HEK293T (cell line): ENCODE data around the gene SNAI1.
"Not testable (repeated sequence)": the region's sequence is repeated elsewhere in the genome, so short reads cannot be mapped to it uniquely, and the experiment has no call there.

ENCODE experiments used
- CTCF ChIA-PET: fragments of 350-600 bp; formaldehyde crosslinking; extraction: SDS; loops from one replicate; lab custom pipeline; 2021; ENCODE audit warnings: antibody characterized with exemption, inconsistent platforms; lab: Yijun Ruan, JAX
- POLR2A ChIA-PET: fragments of 350-600 bp; formaldehyde crosslinking; extraction: SDS; loops from one replicate; lab custom pipeline; 2020; ENCODE audit warnings: antibody characterized with exemption, inconsistent platforms; lab: Yijun Ruan, JAX
- DNase-seq: peaks from one replicate; pipeline ENCODE4 v3.0.0; 2012; ENCODE audit warnings: mixed read lengths; ENCODE audit errors: extremely low spot score
- ARNT ChIP-seq: fragments of 450-650 bp; IDR thresholded peaks from 2 replicates; pipeline ENCODE4 v1.6.1; 2017; ENCODE audit warnings: mild to moderate bottlenecking
- BHLHE40 ChIP-seq: fragments of 450-650 bp; IDR thresholded peaks from 2 replicates; pipeline ENCODE4 v1.6.1; 2016; ENCODE audit warnings: mild to moderate bottlenecking, moderate library complexity, borderline replicate concordance
- CTBP1 ChIP-seq: fragments of 450-650 bp; IDR thresholded peaks from 2 replicates; pipeline ENCODE4 v1.6.1; 2016; ENCODE audit warnings: borderline replicate concordance
- ELF4 ChIP-seq: fragments of 450-650 bp; IDR thresholded peaks from 2 replicates; pipeline ENCODE4 v1.6.1; 2017; ENCODE audit warnings: antibody characterized with exemption
- FOXA1 ChIP-seq: fragments of 450-650 bp; IDR thresholded peaks from 2 replicates; pipeline ENCODE4 v1.6.1; 2016; ENCODE audit warnings: mild to moderate bottlenecking
- FOXK2 ChIP-seq: fragments of 450-650 bp; IDR thresholded peaks from 2 replicates; pipeline ENCODE4 v1.6.1; 2016; ENCODE audit warnings: mild to moderate bottlenecking
- FOXM1 ChIP-seq: fragments of 450-650 bp; IDR thresholded peaks from 2 replicates; pipeline ENCODE4 v1.6.1; 2017; ENCODE audit warnings: mild to moderate bottlenecking, borderline replicate concordance
- HDGF ChIP-seq: fragments of 450-650 bp; IDR thresholded peaks from 2 replicates; pipeline ENCODE4 v1.6.1; 2017; ENCODE audit warnings: antibody characterized with exemption, borderline replicate concordance
- L3MBTL2 ChIP-seq: fragments of 450-650 bp; conservative IDR thresholded peaks from 2 replicates; pipeline ENCODE4 v1.6.1; 2016; ENCODE audit warnings: mild to moderate bottlenecking
- LEF1 ChIP-seq: fragments of 450-650 bp; IDR thresholded peaks from 2 replicates; pipeline ENCODE4 v1.6.1; 2017; ENCODE audit warnings: mild to moderate bottlenecking, borderline replicate concordance
- NFRKB ChIP-seq: fragments of 450-650 bp; IDR thresholded peaks from 2 replicates; pipeline ENCODE4 v1.6.1; 2016; ENCODE audit warnings: mild to moderate bottlenecking, moderate library complexity
- SP1 ChIP-seq: fragments of 450-650 bp; IDR thresholded peaks from 2 replicates; pipeline ENCODE4 v1.6.1; 2017
- SUZ12 ChIP-seq: fragments of 450-650 bp; IDR thresholded peaks from 2 replicates; pipeline ENCODE4 v1.6.1; 2016; ENCODE audit warnings: mild to moderate bottlenecking
- TARDBP ChIP-seq: fragments of 450-650 bp; IDR thresholded peaks from 2 replicates; pipeline ENCODE4 v1.6.1; 2016
- ZNF384 ChIP-seq: fragments of 450-650 bp; IDR thresholded peaks from 2 replicates; pipeline ENCODE4 v1.6.1; 2016
- TF ChIP-seq, protein P1 (sequence below): fragments of 450-650 bp; IDR thresholded peaks from 2 replicates; pipeline ENCODE4 v1.6.1; 2016

SNAI1 gene

GRCh38 chr20:50009521-50010454, 27.0 kb downstream of the SNAI1 start:
- CTCF ChIA-PET, result no interaction called here
- no peak for TF ChIP-seq LEF1
- POLR2A ChIA-PET, result interaction anchor here (1.2 kb wide), 1 partner anchor 29 kb away, joined by 3 read pairs; no protein-coding TSS in a partner anchor
- DNase-seq, result no peak

- POLR2A ChIA-PET, DNase-seq, CTCF ChIA-PET: not testable (repeated sequence)
These were observed 28.8 kb downstream of the SNAI1 start for GRCh38 chr20:50011597-50011996.

- DNase-seq, result no peak
- CTCF ChIA-PET, result interaction anchor here (1.4 to 1.5 kb wide), 2 partner anchors 10 to 33 kb away, joined by 4 to 5 read pairs; no protein-coding TSS in a partner anchor
- TF ChIP-seq FOXA1 (no peak), LEF1 (no peak), ARNT (no peak), HDGF (no peak), L3MBTL2 (no peak), SP1 (no peak), BHLHE40 (no peak), FOXM1 (no peak), ZNF384 (no peak)
- TF ChIP-seq, protein P1, sequence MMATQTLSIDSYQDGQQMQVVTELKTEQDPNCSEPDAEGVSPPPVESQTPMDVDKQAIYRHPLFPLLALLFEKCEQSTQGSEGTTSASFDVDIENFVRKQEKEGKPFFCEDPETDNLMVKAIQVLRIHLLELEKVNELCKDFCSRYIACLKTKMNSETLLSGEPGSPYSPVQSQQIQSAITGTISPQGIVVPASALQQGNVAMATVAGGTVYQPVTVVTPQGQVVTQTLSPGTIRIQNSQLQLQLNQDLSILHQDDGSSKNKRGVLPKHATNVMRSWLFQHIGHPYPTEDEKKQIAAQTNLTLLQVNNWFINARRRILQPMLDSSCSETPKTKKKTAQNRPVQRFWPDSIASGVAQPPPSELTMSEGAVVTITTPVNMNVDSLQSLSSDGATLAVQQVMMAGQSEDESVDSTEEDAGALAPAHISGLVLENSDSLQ, result no peak
- POLR2A ChIA-PET, result no interaction called here
These were observed 29.8 kb downstream of the SNAI1 start for GRCh38 chr20:50012282-50013263.

DNA sequence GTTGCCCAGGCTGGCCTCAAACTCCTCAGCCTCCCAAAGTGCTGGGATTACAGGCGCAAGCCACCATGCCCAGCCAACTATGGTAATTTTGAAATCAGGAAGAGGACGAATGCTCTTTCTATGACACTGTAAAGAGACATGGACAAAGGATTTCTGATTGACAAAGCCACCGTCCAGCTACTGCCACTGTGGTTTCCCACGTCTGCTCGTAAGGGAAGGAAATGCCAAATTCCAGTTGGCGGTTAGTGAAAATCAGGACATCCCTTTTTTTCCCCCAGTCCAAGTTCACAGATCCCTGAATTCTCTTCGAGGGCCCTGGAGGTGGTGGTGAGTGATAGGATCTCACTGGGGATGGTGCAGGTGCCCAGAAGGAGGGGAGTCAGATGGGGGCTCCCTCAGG, 31.2 kb downstream of the SNAI1 start:
- ChIA-PET POLR2A (no interaction called here), CTCF (no interaction called here)
- TF ChIP-seq TARDBP (no peak), ELF4 (no peak), FOXM1 (no peak)
- no peak for DNase-seq

GRCh38 chr20:50014570-50015562, 32.1 kb downstream of the SNAI1 start:
- DNase-seq, result no peak
- TF ChIP-seq LEF1, result no peak
- TF ChIP-seq ARNT, result no peak
- no peak for TF ChIP-seq SP1
- no peak for TF ChIP-seq FOXM1
- no peak for TF ChIP-seq ELF4
- TF ChIP-seq ZNF384, result no peak
- no peak for TF ChIP-seq NFRKB
- TF ChIP-seq, protein P1, result no peak
- TF ChIP-seq FOXK2, result no peak
- no peak for TF ChIP-seq HDGF
- no peak; the same call in 1 of the 2 replicates for TF ChIP-seq TARDBP
- TF ChIP-seq BHLHE40, result no peak
- TF ChIP-seq SUZ12, result no peak
- TF ChIP-seq FOXA1, result no peak
- ChIA-PET CTCF (no interaction called here), POLR2A (no interaction called here)

DNA sequence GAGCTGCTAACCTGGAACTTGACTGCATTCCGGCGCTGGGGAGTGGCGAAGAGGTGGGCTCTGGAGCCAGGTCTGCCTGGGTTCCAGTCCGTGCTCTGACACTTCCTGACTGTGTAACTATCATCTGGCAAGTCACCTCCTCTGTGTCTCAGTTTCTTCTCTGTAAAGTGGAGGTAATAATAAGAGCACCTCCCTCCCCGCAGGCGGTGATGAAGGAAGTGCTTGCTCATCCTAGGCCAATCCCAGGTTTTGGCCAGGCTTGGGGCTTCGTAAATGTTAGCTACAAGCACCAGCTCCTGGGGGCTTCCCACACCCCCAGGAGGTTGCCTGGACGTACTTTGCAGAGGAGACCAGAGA, 32.8 kb downstream of the SNAI1 start:
- ChIA-PET POLR2A (no interaction called here), CTCF (no interaction called here)
- DNase-seq, result no peak
- TF ChIP-seq ARNT, result no peak
- TF ChIP-seq CTBP1, result no peak
- TF ChIP-seq SUZ12, result no peak
- no peak for TF ChIP-seq LEF1
- TF ChIP-seq ZNF384, result no peak
- TF ChIP-seq BHLHE40, result no peak
- TF ChIP-seq HDGF, result no peak
- TF ChIP-seq FOXA1, result no peak
- TF ChIP-seq ELF4, result no peak
- TF ChIP-seq, protein P1, result no peak
- TF ChIP-seq SP1, result no peak
- TF ChIP-seq TARDBP, result no peak
- no peak for TF ChIP-seq L3MBTL2
- no peak for TF ChIP-seq FOXK2
- TF ChIP-seq FOXM1, result no peak
